Immature natural killer cell (primary cell): ENCODE results near the gene SLC24A3. TPM values are rescaled to one million over a fixed set of nuclear protein-coding genes. Genes with fewer than 3 reads are reported as not detected.

Source experiments
- DNase-seq, 3 donors: peaks; one replicate each; pipeline ENCODE4 v3.0.0; 2022; ENCODE audit warnings: mixed read lengths in 1 of 3
- H3K27ac Mint-ChIP-seq, 6 donors: one replicate each; pipeline ENCODE4 v1.8.0; 2020; ENCODE audit warnings: mixed read lengths in 6 of 6, mild to moderate bottlenecking in 5 of 6, inconsistent platforms in 4 of 6, moderate library complexity in 3 of 6
- H3K27me3 Mint-ChIP-seq, 3 donors: one replicate each; pipeline ENCODE4 v1.8.0; 2020 to 2021; ENCODE audit warnings: low read depth in 3 of 3, mild to moderate bottlenecking in 3 of 3, mixed read lengths in 3 of 3, moderate library complexity in 3 of 3, inconsistent platforms in 1 of 3
- H3K36me3 Mint-ChIP-seq, 3 donors: one replicate each; pipeline ENCODE4 v1.8.0; 2020; ENCODE audit warnings: mixed read lengths in 3 of 3, inconsistent platforms in 2 of 3, mild to moderate bottlenecking in 2 of 3
- H3K4me1 Mint-ChIP-seq, 2 donors: one replicate each; pipeline ENCODE4 v1.8.0; 2020; ENCODE audit warnings: inconsistent platforms in 2 of 2, mild to moderate bottlenecking in 2 of 2, mixed read lengths in 2 of 2, moderate library complexity in 1 of 2
- H3K4me3 Mint-ChIP-seq, 5 donors: one replicate each; pipeline ENCODE4 v1.8.0; 2020; ENCODE audit warnings: mild to moderate bottlenecking in 5 of 5, mixed read lengths in 5 of 5, inconsistent platforms in 3 of 5, moderate library complexity in 3 of 5
- H3K9me3 Mint-ChIP-seq, 6 donors: one replicate each; pipeline ENCODE4 v1.8.0; 2020; ENCODE audit warnings: mild to moderate bottlenecking in 6 of 6, mixed read lengths in 6 of 6, inconsistent platforms in 4 of 6, moderate library complexity in 3 of 6
- polyA plus RNA-seq, 3 donors: library from polyadenylated mRNA; unstranded; fragments of 300-500 nt; fragmentation: Illumina TruSeq; gene quantifications; one replicate each; pipeline ENCODE4 v1.2.3, GENCODE V29; 2021

SLC24A3 gene
- polyA plus RNA-seq, 3 donors from 2014 or later, result 0.10 TPM; not detected in 2

- Mint-ChIP-seq H3K36me3 (no peaks in the 10 kb centered on the region), H3K4me3 (peak overlapping the region; percentile 9 to 62 (median 19)), H3K4me1 (peaks cover 0 to 1% of the 10 kb centered on the region in 2 donors), H3K9me3 (no peaks in the 10 kb centered on the region), H3K27me3 (peaks cover 7 to 23% (median 21%) of the 10 kb centered on the region in 3 donors), H3K27ac (no peak overlapping the region)
- DNase-seq, result no peak
Observed at GRCh38 chr20:19213946-19214490, 1.6 kb downstream of the SLC24A3 start.

- Mint-ChIP-seq H3K27ac (no peak overlapping the region), H3K27me3 (peaks cover 11 to 16% (median 13%) of the 10 kb centered on the region in 3 donors), H3K4me3 (no peak overlapping the region), H3K4me1 (no peaks in the 10 kb centered on the region), H3K36me3 (no peaks in the 10 kb centered on the region), H3K9me3 (no peaks in the 10 kb centered on the region)
- DNase-seq, result no peak
Observed at GRCh38 chr20:19218411-19218810, 6.0 kb downstream of the SLC24A3 start.

- H3K36me3 Mint-ChIP-seq, result no peaks in the 10 kb centered on the region
- peaks cover 1 to 11% (median 6%) of the 10 kb centered on the region in 3 donors for H3K27me3 Mint-ChIP-seq
- H3K27ac Mint-ChIP-seq, result no peak overlapping the region
- DNase-seq, result no peak
- no peaks in the 10 kb centered on the region for H3K9me3 Mint-ChIP-seq
- H3K4me1 Mint-ChIP-seq, result no peaks in the 10 kb centered on the region
- H3K4me3 Mint-ChIP-seq, result no peak overlapping the region
Observed at GRCh38 chr20:19222520-19223040, 10.1 kb downstream of the SLC24A3 start.

DNA sequence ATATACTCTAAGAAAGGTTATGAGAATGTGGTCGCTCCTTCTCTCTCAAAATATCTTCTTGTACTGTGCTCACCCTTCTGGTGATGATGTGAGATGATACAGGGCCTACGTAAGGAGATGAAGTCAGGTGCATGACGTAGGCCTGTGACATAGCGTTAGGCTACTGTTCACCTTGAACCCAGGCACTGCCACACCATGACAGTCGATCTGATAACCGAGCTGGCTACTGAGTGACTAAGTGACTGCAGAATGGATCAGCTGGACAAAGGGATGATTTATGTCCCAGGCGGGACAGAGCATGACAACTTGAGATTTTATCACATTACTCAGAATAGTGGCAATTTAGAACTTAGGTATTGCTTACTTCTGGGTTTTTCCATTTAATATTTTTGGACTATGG, 11.2 kb downstream of the SLC24A3 start:
- no peak overlapping the region for H3K27ac Mint-ChIP-seq
- no peaks in the 10 kb centered on the region for H3K36me3 Mint-ChIP-seq
- DNase-seq, result no peak
- H3K9me3 Mint-ChIP-seq, result no peaks in the 10 kb centered on the region
- H3K27me3 Mint-ChIP-seq, result peaks cover 1 to 9% (median 4%) of the 10 kb centered on the region in 3 donors
- H3K4me3 Mint-ChIP-seq, result no peak overlapping the region
- no peaks in the 10 kb centered on the region for H3K4me1 Mint-ChIP-seq

DNA sequence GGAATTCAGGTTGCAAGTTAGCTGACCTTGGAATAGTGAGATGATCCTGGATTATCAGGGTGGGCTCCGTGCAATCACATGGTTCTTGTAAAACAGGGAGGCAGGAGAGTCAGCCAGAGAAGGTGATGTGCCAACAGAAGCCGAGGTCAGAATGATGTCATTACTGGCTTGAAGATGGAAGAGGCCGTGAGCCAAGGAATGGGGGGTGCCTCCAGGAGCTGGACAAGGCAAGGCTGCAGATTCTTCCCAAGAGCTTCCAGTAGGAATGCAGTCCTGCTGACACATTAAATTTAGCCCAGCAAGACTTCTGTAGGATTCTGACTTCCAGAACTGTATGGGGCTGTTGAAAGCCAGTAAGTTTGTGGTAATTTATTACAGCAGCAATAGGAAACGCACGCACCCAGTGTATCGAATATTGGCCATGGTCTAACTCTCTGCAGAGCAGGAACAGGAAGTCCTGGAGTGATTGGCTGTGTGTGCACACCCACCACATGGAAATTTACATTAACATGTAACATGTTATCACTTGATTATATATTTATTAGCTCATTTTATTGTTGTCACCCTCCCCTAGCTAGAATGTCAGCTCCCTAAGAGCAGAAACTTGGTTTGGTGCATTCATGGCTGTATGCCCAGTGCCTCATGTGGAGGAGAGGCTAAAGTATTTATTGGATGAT, 19.1 kb downstream of the SLC24A3 start:
- no peak overlapping the region for H3K4me3 Mint-ChIP-seq
- H3K9me3 Mint-ChIP-seq, result no peaks in the 10 kb centered on the region
- H3K27me3 Mint-ChIP-seq, result peaks cover 0 to 9% (median 1%) of the 10 kb centered on the region in 3 donors
- no peak overlapping the region for H3K27ac Mint-ChIP-seq
- no peaks in the 10 kb centered on the region for H3K4me1 Mint-ChIP-seq
- no peaks in the 10 kb centered on the region for H3K36me3 Mint-ChIP-seq
- no peak for DNase-seq

- H3K36me3 Mint-ChIP-seq, result no peaks in the 10 kb centered on the region
- H3K9me3 Mint-ChIP-seq, result no peaks in the 10 kb centered on the region
- no peak overlapping the region for H3K4me3 Mint-ChIP-seq
- no peak overlapping the region for H3K27ac Mint-ChIP-seq
- H3K27me3 Mint-ChIP-seq, result peaks cover under 1 to 9% (median 1%) of the 10 kb centered on the region in 3 donors
- H3K4me1 Mint-ChIP-seq, result no peaks in the 10 kb centered on the region
- DNase-seq, result no peak
Observed at GRCh38 chr20:19232997-19233794, 20.8 kb downstream of the SLC24A3 start.

DNA sequence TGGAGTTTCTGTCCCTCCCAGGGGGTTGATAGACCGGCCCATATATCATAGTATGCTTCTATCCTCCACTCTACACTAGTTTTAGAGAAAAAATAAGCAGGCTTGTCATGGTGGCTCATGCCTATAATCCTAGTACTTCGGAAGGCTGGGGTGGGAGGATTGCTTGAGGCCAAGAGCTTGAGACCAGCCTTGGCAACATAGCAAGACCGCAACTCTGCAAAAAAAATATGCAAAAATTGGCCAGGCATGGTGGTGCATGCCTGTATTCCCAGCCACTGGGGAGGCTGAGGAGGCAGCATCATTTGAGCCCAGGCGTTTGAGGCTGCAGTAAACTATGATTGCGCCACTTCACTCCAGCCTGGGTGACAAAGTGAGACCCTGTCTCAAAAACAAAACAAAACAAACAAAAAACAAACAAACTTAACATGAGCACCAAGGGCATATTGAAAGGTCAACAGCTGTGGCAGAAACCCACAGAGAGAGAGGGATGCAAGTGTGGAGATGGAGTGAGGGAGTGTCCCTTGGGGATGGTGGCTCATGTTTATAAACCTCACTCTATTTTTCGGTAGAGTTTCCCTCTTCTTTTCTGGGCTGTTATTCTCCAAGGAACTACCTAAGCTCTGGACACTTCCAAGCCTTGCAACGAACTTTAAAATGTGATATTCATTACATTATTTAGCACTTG, 24.1 kb downstream of the SLC24A3 start:
- H3K4me3 Mint-ChIP-seq, result no peak overlapping the region
- no peak overlapping the region for H3K27ac Mint-ChIP-seq
- peaks cover 1 to 6% (median 4%) of the 10 kb centered on the region in 3 donors for H3K27me3 Mint-ChIP-seq
- H3K4me1 Mint-ChIP-seq, result no peaks in the 10 kb centered on the region
- no peak for DNase-seq
- H3K9me3 Mint-ChIP-seq, result no peaks in the 10 kb centered on the region
- no peaks in the 10 kb centered on the region for H3K36me3 Mint-ChIP-seq

DNA sequence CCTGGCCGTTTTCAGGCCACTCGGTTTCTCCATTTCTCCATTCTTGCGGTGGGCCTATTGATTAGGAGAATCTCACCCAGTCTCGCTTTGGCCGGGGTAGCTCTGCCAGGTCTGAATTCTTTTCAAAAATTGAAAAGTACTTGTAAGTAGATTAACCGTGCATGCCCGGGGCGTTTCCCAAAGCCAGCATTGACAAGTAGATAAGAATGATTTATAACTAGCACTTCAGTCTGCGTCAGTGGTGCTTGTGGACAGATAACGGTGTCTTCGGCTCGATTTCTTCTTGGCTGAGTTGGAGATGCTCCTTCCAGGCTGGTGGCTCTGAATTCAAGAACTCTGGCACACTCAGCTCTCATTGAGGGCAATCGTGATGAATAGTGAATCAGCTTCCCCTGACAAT, 29.0 kb downstream of the SLC24A3 start:
- Mint-ChIP-seq H3K36me3 (no peaks in the 10 kb centered on the region), H3K4me3 (no peak overlapping the region), H3K9me3 (no peaks in the 10 kb centered on the region), H3K4me1 (no peaks in the 10 kb centered on the region), H3K27me3 (peaks cover 0 to 6% (median 0%) of the 10 kb centered on the region in 3 donors), H3K27ac (no peak overlapping the region)
- no peak for DNase-seq

DNA sequence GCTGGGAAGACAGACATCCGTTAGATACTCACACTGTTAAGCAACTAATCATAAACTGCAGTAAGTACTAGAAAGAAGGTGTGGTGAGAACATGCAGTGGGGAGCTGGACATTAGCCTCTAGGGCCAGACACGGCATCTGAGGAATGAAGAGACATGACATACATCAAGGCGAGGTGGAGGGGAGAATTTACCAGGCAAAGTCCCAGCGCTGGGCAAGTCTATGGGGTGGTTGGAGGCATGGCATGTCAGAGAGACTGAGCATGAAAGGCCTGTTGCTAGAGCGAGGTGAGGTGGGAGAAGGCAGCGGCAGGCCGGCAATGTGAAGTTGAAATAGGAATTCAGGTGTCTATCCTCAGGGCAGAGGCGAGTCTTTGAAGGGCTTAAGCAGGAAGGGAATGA, 31.8 kb downstream of the SLC24A3 start:
- Mint-ChIP-seq H3K36me3 (no peaks in the 10 kb centered on the region), H3K27me3 (peaks cover 0 to 3% (median 0%) of the 10 kb centered on the region in 3 donors), H3K9me3 (no peaks in the 10 kb centered on the region)

DNA sequence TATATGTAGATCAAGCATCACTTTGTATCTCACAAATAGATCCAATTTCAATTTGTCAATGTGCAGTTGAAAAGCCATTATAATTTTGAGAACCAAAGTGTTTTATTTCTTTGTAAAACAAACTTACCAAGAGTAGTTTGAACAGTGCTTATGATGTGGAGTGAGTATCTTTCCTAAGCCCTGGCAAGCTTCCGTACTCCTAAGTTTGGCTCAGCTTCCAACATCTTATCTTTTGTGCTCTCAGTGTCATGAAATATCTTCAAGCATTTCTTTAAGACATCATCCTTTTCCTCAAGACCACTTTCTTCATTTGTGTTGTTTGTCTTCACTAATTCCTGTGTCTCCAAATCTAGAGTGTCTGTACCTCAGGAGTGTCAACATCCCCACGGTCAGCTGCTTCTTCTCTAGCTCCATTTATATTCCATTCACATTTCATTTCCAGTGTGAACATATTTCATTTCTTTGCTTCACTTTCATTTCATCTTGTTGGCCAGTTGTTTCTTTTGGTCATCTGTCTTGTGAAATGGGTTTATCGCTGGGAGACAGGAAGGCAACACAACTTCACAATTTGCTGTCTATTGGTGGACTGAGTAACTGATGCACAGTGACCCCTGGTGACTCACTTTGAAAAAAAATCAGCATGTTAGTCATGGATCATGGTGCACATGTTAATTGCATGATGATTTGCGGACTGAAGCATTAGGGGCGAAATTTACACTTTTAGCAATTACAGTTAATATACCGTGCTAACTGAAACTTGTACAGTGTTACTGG, 36.9 kb downstream of the SLC24A3 start:
- no peaks in the 10 kb centered on the region for H3K9me3 Mint-ChIP-seq
- H3K4me3 Mint-ChIP-seq, result no peak overlapping the region
- peaks cover 0 to 8% (median 2%) of the 10 kb centered on the region in 3 donors for H3K27me3 Mint-ChIP-seq
- H3K36me3 Mint-ChIP-seq, result no peaks in the 10 kb centered on the region
- no peak for DNase-seq
- H3K4me1 Mint-ChIP-seq, result no peaks in the 10 kb centered on the region
- no peak overlapping the region for H3K27ac Mint-ChIP-seq

More for the DNA sequence above, 31.8 kb downstream of the SLC24A3 start:
- DNase-seq, result no peak
- H3K27ac Mint-ChIP-seq, result no peak overlapping the region
- H3K4me3 Mint-ChIP-seq, result no peak overlapping the region
- H3K4me1 Mint-ChIP-seq, result no peaks in the 10 kb centered on the region

- H3K4me3 Mint-ChIP-seq, result no peak overlapping the region
- DNase-seq, result no peak
- H3K27me3 Mint-ChIP-seq, result peaks cover 0 to 8% (median 4%) of the 10 kb centered on the region in 3 donors
- H3K9me3 Mint-ChIP-seq, result no peaks in the 10 kb centered on the region
- H3K4me1 Mint-ChIP-seq, result no peaks in the 10 kb centered on the region
- no peaks in the 10 kb centered on the region for H3K36me3 Mint-ChIP-seq
- H3K27ac Mint-ChIP-seq, result no peak overlapping the region
Observed at GRCh38 chr20:19250346-19250745, 37.9 kb downstream of the SLC24A3 start.

- H3K4me1 Mint-ChIP-seq, result no peaks in the 10 kb centered on the region
- H3K4me3 Mint-ChIP-seq, result no peak overlapping the region
- no peaks in the 10 kb centered on the region for H3K9me3 Mint-ChIP-seq
- H3K27me3 Mint-ChIP-seq, result peaks cover 0 to 8% (median 4%) of the 10 kb centered on the region in 3 donors
- H3K36me3 Mint-ChIP-seq, result no peaks in the 10 kb centered on the region
- no peak overlapping the region for H3K27ac Mint-ChIP-seq
- no peak for DNase-seq
Observed at GRCh38 chr20:19251506-19251905, 39.1 kb downstream of the SLC24A3 start.

GRCh38 chr20:19251958-19252357, 39.5 kb downstream of the SLC24A3 start:
- Mint-ChIP-seq H3K27me3 (peaks cover 0 to 8% (median 4%) of the 10 kb centered on the region in 3 donors), H3K27ac (no peak overlapping the region), H3K36me3 (no peaks in the 10 kb centered on the region), H3K9me3 (no peaks in the 10 kb centered on the region), H3K4me3 (no peak overlapping the region), H3K4me1 (no peaks in the 10 kb centered on the region)
- no peak for DNase-seq
